Renal cortical epithelial cell (primary cell): ENCODE measurements around the gene LAPTM5. TPM values are rescaled to one million over a fixed set of nuclear protein-coding genes. Genes with fewer than 3 reads are reported as not detected.
"Not testable (repeated sequence)": the region's sequence is repeated elsewhere in the genome, so short reads cannot be mapped to it uniquely, and the experiment has no call there.

Experiments
- DNase-seq: peaks from one replicate; pipeline ENCODE4 v3.0.0-alpha.2; 2011; ENCODE audit warnings: low read depth
- total RNA-seq: library from RNA; depleted of rRNA; stranded (reverse); fragments of >200 nt; gene quantifications from 2 replicates; pipeline ENCODE4 v1.2.3, GENCODE V29; 2014

Gene LAPTM5
- total RNA-seq: 0.17 TPM in 1 of 2 replicates, not detected in the other

GRCh38 chr1:30757352-30758120, at the start of gene LAPTM5:
LAPTM5 (minus strand) TSS chr1:30757774; CDS start chr1:30757745, 29 bp downstream.
- DNase-seq: no peak

- DNase-seq: no peak
These were observed 49.1 kb upstream of the LAPTM5 start for GRCh38 chr1:30806381-30807317.

- DNase-seq: peak; percentile 28
These were observed 47.9 kb upstream of the LAPTM5 start for GRCh38 chr1:30805304-30806003.

GRCh38 chr1:30804822-30805221, 47.2 kb upstream of the LAPTM5 start:
- no peak for DNase-seq

GRCh38 chr1:30804352-30804751, 46.8 kb upstream of the LAPTM5 start:
- no peak for DNase-seq

GRCh38 chr1:30803562-30803961, 46.0 kb upstream of the LAPTM5 start:
- DNase-seq: no peak

GRCh38 chr1:30801771-30802198, 44.2 kb upstream of the LAPTM5 start:
- no peak for DNase-seq

GRCh38 chr1:30799233-30799511, 41.6 kb upstream of the LAPTM5 start:
- no peak for DNase-seq

- DNase-seq: no peak
These were observed 41.0 kb upstream of the LAPTM5 start for GRCh38 chr1:30798389-30799232.

GRCh38 chr1:30795026-30795425, 37.5 kb upstream of the LAPTM5 start:
- DNase-seq: no peak

GRCh38 chr1:30794260-30794659, 36.7 kb upstream of the LAPTM5 start:
- no peak for DNase-seq

- DNase-seq: no peak
These were observed 35.6 kb upstream of the LAPTM5 start for GRCh38 chr1:30793209-30793608.

GRCh38 chr1:30791868-30792267, 34.3 kb upstream of the LAPTM5 start:
- DNase-seq: no peak

GRCh38 chr1:30790850-30791778, 33.5 kb upstream of the LAPTM5 start:
- DNase-seq: no peak

- not testable (repeated sequence) for DNase-seq
These were observed 32.6 kb upstream of the LAPTM5 start for GRCh38 chr1:30790256-30790525.

GRCh38 chr1:30789388-30790255, 32.0 kb upstream of the LAPTM5 start:
- no peak for DNase-seq

GRCh38 chr1:30788580-30789387, 31.2 kb upstream of the LAPTM5 start:
- no peak for DNase-seq

- DNase-seq: no peak
These were observed 30.4 kb upstream of the LAPTM5 start for GRCh38 chr1:30787856-30788495.
